ENCODE data around the gene ARHGEF19. TPM values are rescaled to one million over a fixed set of nuclear protein-coding genes. Genes with fewer than 3 reads are reported as not detected.

ARHGEF19 gene
- total RNA-seq, 1 experiment from 2014 or later: 21.1 TPM

- Histone ChIP-seq H3K9ac (ENCODE audit: extremely low read depth, insufficient read length, low read length) (no peak overlapping the region), H4K8ac (replicated peaks; ENCODE audit: insufficient read length, low read depth, low read length) (no peak overlapping the region), H2BK15ac (ENCODE audit: low read depth, low read length) (no peak overlapping the region), H3K4me2 (ENCODE audit: insufficient read depth, insufficient read length, low read length) (no peak overlapping the region), H3K27me3 (ENCODE audit: insufficient read depth, low read length) (no peaks in the 10 kb centered on the region), H2BK5ac (ENCODE audit: insufficient read length, low read length) (no peak overlapping the region), H3K79me2 (ENCODE audit: insufficient read depth, low read length) (no peaks in the 10 kb centered on the region), H2BK12ac (ENCODE audit: insufficient read length, low read depth, low read length) (no peak overlapping the region), H3K4ac (ENCODE audit: low read depth, low read length) (no peak overlapping the region), H3K79me1 (ENCODE audit: insufficient read depth, low read depth, low read length, poor library complexity, severe bottlenecking) (no peaks in the 10 kb centered on the region), H3K4me1 (ENCODE audit: insufficient read depth, low read length) (no peaks in the 10 kb centered on the region), H2AFZ (ENCODE audit: low read length) (no peak overlapping the region), H3K14ac (ENCODE audit: insufficient read depth, low read length) (no peak overlapping the region), H4K91ac (ENCODE audit: insufficient read length, low read depth, low read length) (no peak overlapping the region), H3K27ac (ENCODE audit: insufficient read length, low read depth, low read length) (no peak overlapping the region), H3K9me3 (ENCODE audit: control insufficient read depth, low read depth, low read length) (no peaks in the 10 kb centered on the region), H3K18ac (ENCODE audit: insufficient read length, low read depth, low read length) (no peak overlapping the region), H3K23me2 (ENCODE audit: insufficient read length, low read depth, low read length, poor library complexity, severe bottlenecking) (no peaks in the 10 kb centered on the region), H3T11ph (ENCODE audit: low read length) (no peak overlapping the region), H3K56ac (ENCODE audit: insufficient read length, low read depth, low read length) (no peak overlapping the region), H4K20me1 (ENCODE audit: control insufficient read depth, insufficient read depth, insufficient read length) (no peaks in the 10 kb centered on the region), H3K23ac (ENCODE audit: insufficient read length, low read depth, low read length) (no peak overlapping the region), H4K5ac (ENCODE audit: insufficient read length, low read depth, low read length) (no peak overlapping the region), H2BK20ac (ENCODE audit: low read depth, low read length, poor library complexity, severe bottlenecking) (no peak overlapping the region), H2AK5ac (ENCODE audit: insufficient read length, low read length) (no peak overlapping the region), H2BK120ac (ENCODE audit: low read depth, low read length, poor library complexity, severe bottlenecking) (no peak overlapping the region)
- TF ChIP-seq CTCF (conservative IDR thresholded peaks at IDR 0.05): no peak
- Mint-ChIP-seq H3K4me3 (no peak overlapping the region), H3K27me3 (ENCODE audit: low read depth) (no peaks in the 10 kb centered on the region), H3K27ac (no peak overlapping the region), H3K4me1 (no peaks in the 10 kb centered on the region), H3K36me3 (ENCODE audit: insufficient read depth in 1 of 3, low read depth in 3 of 3) (peaks cover 6 to 51% (median 33%) of the 10 kb centered on the region in 3 experiments; a peak in 6 of 7 replicates), H3K9me3 (no peaks in the 10 kb centered on the region)
- no peak for DNase-seq
- WGBS (ENCODE audit: extremely low coverage, insufficient read length, low lambda C conversion rate): no CpG with 5 or more reads among the region's 10 CpGs
Observed at GRCh38 chr1:16251381-16251780, 38.9 kb upstream of the ARHGEF19 start.
